K562 (cell line): ENCODE results near the gene ACAP2. TPM values are rescaled to one million over a fixed set of nuclear protein-coding genes. Genes with fewer than 3 reads are reported as not detected.

Experiments used
- ADNP ChIP-seq: fragments of 200-800 bp; sonication (Bioruptor generic); IDR thresholded peaks from 2 replicates; pipeline ENCODE4 v1.6.1; 2016; ENCODE audit warnings: missing genetic modification characterization, missing compliant biosample characterization
- ATF1 ChIP-seq, 2 experiments: fragments of 450-650 bp in 1 of 2; IDR thresholded peaks; 2 replicates each; pipeline ENCODE4 v1.6.1; 2016; ENCODE audit warnings: missing compliant biosample characterization in 1 of 2, missing genetic modification characterization in 1 of 2
- E2F4 ChIP-seq: sonication (generic); formaldehyde crosslinking; IDR thresholded peaks from 2 replicates; pipeline ENCODE4 v1.8.0; 2022; ENCODE audit warnings: mild to moderate bottlenecking, low read depth, missing genetic modification reagents
- EHMT2 ChIP-seq: fragments of 450-650 bp; IDR thresholded peaks from 2 replicates; pipeline ENCODE4 v1.6.1; 2018; ENCODE audit warnings: antibody characterized with exemption
- HNRNPL ChIP-seq: fragments of 200-400 bp; formaldehyde crosslinking; IDR thresholded peaks from 2 replicates; pipeline ENCODE4 v1.6.1; 2017; ENCODE audit warnings: low read depth, mild to moderate bottlenecking, low read length
- MLLT1 ChIP-seq, 2 experiments: fragments of 450-650 bp; IDR thresholded peaks; 2 replicates each; pipeline ENCODE4 v1.6.1; 2016
- NFIC ChIP-seq: fragments of 450-650 bp; IDR thresholded peaks from 2 replicates; pipeline ENCODE4 v1.6.1; 2017; ENCODE audit warnings: mild to moderate bottlenecking, inconsistent platforms
- POLR2AphosphoS5 ChIP-seq: IDR thresholded peaks from 2 replicates; pipeline ENCODE4 v1.6.1; 2011; ENCODE audit warnings: mild to moderate bottlenecking, low read depth, low read length, moderate library complexity; ENCODE audit not compliant: control insufficient read depth, insufficient read depth
- PREB ChIP-seq: sonication (generic); formaldehyde crosslinking; IDR thresholded peaks from 2 replicates; pipeline ENCODE4 v1.8.1; 2023; ENCODE audit warnings: mild to moderate bottlenecking, missing genetic modification reagents
- RREB1 ChIP-seq: fragments of 250-450 bp; sonication (Bioruptor Pico); IDR thresholded peaks from 2 replicates; pipeline ENCODE4 v1.4.0; 2020
- SRSF1 ChIP-seq: fragments of 200-400 bp; formaldehyde crosslinking; IDR thresholded peaks from 2 replicates; pipeline ENCODE4 v1.6.1; 2017; ENCODE audit warnings: mild to moderate bottlenecking, low read depth, low read length, moderate library complexity
- ZEB2 ChIP-seq: fragments of 450-650 bp; IDR thresholded peaks from 2 replicates; pipeline ENCODE4 v1.6.1; 2016
- ZFPM2 ChIP-seq: fragments of 250-450 bp; sonication (Bioruptor Pico); IDR thresholded peaks from 2 replicates; pipeline ENCODE4 v1.5.1; 2022; ENCODE audit warnings: mild to moderate bottlenecking
- ZHX1 ChIP-seq: fragments of 150-350 bp; conservative IDR thresholded peaks from 2 replicates; pipeline ENCODE4 v1.6.1; 2014; ENCODE audit warnings: low read length
- ZNF668 ChIP-seq: fragments of 250-450 bp; sonication (Bioruptor Pico); IDR thresholded peaks from 2 replicates; pipeline ENCODE4 v1.8.0; 2022; ENCODE audit warnings: mild to moderate bottlenecking, inconsistent platforms
- ZNF77 ChIP-seq: fragments of 250-450 bp; sonication (Bioruptor Pico); IDR thresholded peaks from 2 replicates; pipeline ENCODE4 v1.5.0; 2020
- polyA plus RNA-seq, 8 experiments: library from polyadenylated mRNA; depleted of rRNA in 4 of 8; stranded (reverse) in 5 of 8; unstranded in 3 of 8; fragments of >200 nt; fragmentation: Nextera tagmentation in 2 of 8; fragmentation: Illumina TruSeq in 1 of 8; extraction: Ambion mirVana in 2 of 8; extraction: Trizol in 1 of 8; gene quantifications; 2 replicates each; pipeline versions ENCODE4 v1.2.1 to v1.2.3, GENCODE V29; 2011 to 2014; ENCODE audit warnings: inconsistent platforms in 1 of 8, missing spikeins in 1 of 8
- total RNA-seq, 7 experiments: library from RNA; depleted of rRNA in 6 of 7; stranded (reverse); fragments of >200 nt in 6 of 7; fragmentation: Illumina TruSeq in 2 of 7; extraction: Trizol in 2 of 7; gene quantifications; 2 replicates each; pipeline versions ENCODE4 v1.2.1 to v1.2.3, GENCODE V29; 2011 to 2021; ENCODE audit warnings: low replicate concordance in 1 of 7

The ACAP2 gene
- total and polyA plus RNA-seq, 9 of the 15 experiments (the other 6 are each of a cell fraction or from before 2014, with no cell fraction given): 10.6 to 52.7 (median 34.4) TPM

- no peak for TF ChIP-seq RREB1 (CRISPR knock-in tag)
- no peak for TF ChIP-seq SRSF1
- TF ChIP-seq ADNP: no peak
- TF ChIP-seq POLR2AphosphoS5: no peak
- no peak for TF ChIP-seq EHMT2
- no peak for TF ChIP-seq ZFPM2
- no peak for TF ChIP-seq ZNF77 (CRISPR knock-in tag)
- TF ChIP-seq MLLT1 (IDR thresholded peaks at IDR 0.05): no peak
- TF ChIP-seq PREB (CRISPR knock-in tag): no peak
- no peak for TF ChIP-seq HNRNPL
- TF ChIP-seq ZNF668 (CRISPR knock-in tag): no peak
- 0 out of 2 replicates have a peak, but pooled peaks have one; percentile 17 for TF ChIP-seq ZEB2
- TF ChIP-seq ATF1 (CRISPR knock-in tag; IDR thresholded peaks at IDR 0.05): no peak
- TF ChIP-seq ATF1 (tag; IDR thresholded peaks at IDR 0.05): peak; percentile 4
- no peak for TF ChIP-seq ZHX1
- no peak for TF ChIP-seq NFIC
- no peak for TF ChIP-seq E2F4 (CRISPR knock-in tag)
Measured at GRCh38 chr3:195443391-195443989, 670 bp upstream of the ACAP2 start (continued).
